ENCODE measurements around the gene S100A3. TPM values are rescaled to one million over a fixed set of nuclear protein-coding genes. Genes with fewer than 3 reads are reported as not detected.

S100A3 gene
- total and polyA plus RNA-seq, 2 of the 13 experiments (the other 11 are each of a cell fraction or from before 2014, with no cell fraction given): 2.5 to 4.5 TPM

DNA sequence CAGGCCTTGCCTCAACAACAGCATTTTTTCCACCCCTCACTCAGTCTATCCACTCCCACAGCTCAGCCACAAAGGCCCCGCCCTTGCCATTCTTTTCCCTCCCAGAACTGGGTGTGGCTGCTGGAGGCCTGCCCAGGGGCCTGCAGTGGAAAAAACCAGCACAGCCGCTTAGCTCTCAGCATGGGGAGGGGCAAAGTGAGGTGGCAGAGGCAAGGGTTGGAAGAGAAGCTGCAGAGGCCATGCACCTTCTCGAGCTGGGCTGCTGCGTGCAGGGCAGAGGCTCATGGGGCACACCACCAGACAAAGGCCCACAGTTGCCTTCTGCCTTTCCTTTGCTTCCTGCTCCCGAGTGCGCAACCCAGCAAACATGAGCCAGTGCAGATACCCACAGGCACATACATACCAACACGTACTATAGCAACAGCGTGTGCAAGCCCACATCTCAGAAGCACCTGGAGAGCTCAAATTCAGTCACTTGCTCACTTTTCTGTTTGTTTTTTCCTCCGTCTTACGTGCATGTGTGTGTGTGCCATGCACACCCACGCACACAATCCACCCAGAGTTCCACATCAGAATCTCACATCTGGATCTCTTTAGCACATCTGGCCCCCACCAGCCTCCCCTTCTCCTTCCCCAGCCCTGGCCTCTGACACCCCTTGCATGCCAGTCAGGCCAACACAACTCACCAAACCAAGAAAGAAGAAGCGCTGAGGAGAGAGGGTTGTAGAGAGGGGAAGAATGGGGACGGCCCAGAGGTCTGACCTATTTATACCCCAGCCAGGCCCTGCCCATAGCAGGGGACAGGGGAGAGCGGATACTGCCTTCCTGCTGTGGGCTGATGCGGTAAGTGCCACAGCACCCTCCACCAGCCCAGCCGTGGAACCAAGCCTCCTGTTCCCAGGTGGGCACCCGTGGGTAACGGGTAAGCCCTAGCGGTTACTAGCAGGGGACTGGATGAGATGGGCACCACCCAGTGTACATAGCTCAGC, 3.7 kb downstream of the S100A3 start, which contains the start of gene S100A4 (continued):
- TF ChIP-seq ZNF446 (CRISPR knock-in tag; IDR thresholded peaks at IDR 0.05) (no peak), ZNF333 (CRISPR knock-in tag; IDR thresholded peaks at IDR 0.05; ENCODE audit: borderline replicate concordance) (no peak), ZNF816 (CRISPR knock-in tag; IDR thresholded peaks at IDR 0.05; ENCODE audit: borderline replicate concordance) (no peak), SIX1 (CRISPR knock-in tag; IDR thresholded peaks at IDR 0.05; ENCODE audit: borderline replicate concordance) (no peak), ZNF354B (CRISPR knock-in tag; IDR thresholded peaks at IDR 0.05) (no peak), ZNF724P (CRISPR knock-in tag; IDR thresholded peaks at IDR 0.05; ENCODE audit: borderline replicate concordance) (no peak), KLF9 (CRISPR knock-in tag; IDR thresholded peaks at IDR 0.05; ENCODE audit: low read depth) (no peak), MEIS1 (CRISPR knock-in tag; IDR thresholded peaks at IDR 0.05; ENCODE audit: borderline replicate concordance) (no peak), ZNF891 (CRISPR knock-in tag; IDR thresholded peaks at IDR 0.05) (no peak), ZBTB46 (CRISPR knock-in tag; IDR thresholded peaks at IDR 0.05; ENCODE audit: borderline replicate concordance) (no peak), CBX1 (IDR thresholded peaks at IDR 0.05; ENCODE audit: low read depth) (no peak), HNRNPLL (IDR thresholded peaks at IDR 0.05; ENCODE audit: low read depth, low read length, poor library complexity, severe bottlenecking) (peak; percentile 48), ZNF44 (CRISPR knock-in tag; IDR thresholded peaks at IDR 0.05) (no peak), MZF1 (CRISPR knock-in tag; IDR thresholded peaks at IDR 0.05; ENCODE audit: borderline replicate concordance) (no peak), ZNF496 (CRISPR knock-in tag; IDR thresholded peaks at IDR 0.05; ENCODE audit: insufficient replicate concordance) (no peak), SMARCE1 (IDR thresholded peaks at IDR 0.05; ENCODE audit: borderline replicate concordance) (no peak), DNMT1 (CRISPR knock-in tag; IDR thresholded peaks at IDR 0.05) (no peak), ZNF788 (CRISPR knock-in tag; IDR thresholded peaks at IDR 0.05; ENCODE audit: borderline replicate concordance) (peak; percentile 75; the same call in 1 of the 2 replicates)
- TF ChIP-seq, protein P1, sequence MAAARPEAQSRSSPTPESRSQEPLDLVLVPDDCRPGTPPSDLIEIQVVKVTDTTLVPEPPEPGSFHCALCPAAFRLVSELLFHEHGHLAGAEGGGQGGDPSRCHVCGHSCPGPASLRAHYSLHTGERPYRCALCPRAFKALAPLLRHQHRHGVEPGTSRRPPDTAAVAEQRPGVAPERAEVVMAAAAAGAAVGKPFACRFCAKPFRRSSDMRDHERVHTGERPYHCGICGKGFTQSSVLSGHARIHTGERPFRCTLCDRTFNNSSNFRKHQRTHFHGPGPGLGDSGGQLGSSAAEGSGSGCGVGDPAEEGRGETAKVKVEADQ (CRISPR knock-in tag; IDR thresholded peaks at IDR 0.05; ENCODE audit: borderline replicate concordance): 0 out of 2 replicates have a peak, but pooled peaks have one; percentile 39
- TF ChIP-seq, protein P2, sequence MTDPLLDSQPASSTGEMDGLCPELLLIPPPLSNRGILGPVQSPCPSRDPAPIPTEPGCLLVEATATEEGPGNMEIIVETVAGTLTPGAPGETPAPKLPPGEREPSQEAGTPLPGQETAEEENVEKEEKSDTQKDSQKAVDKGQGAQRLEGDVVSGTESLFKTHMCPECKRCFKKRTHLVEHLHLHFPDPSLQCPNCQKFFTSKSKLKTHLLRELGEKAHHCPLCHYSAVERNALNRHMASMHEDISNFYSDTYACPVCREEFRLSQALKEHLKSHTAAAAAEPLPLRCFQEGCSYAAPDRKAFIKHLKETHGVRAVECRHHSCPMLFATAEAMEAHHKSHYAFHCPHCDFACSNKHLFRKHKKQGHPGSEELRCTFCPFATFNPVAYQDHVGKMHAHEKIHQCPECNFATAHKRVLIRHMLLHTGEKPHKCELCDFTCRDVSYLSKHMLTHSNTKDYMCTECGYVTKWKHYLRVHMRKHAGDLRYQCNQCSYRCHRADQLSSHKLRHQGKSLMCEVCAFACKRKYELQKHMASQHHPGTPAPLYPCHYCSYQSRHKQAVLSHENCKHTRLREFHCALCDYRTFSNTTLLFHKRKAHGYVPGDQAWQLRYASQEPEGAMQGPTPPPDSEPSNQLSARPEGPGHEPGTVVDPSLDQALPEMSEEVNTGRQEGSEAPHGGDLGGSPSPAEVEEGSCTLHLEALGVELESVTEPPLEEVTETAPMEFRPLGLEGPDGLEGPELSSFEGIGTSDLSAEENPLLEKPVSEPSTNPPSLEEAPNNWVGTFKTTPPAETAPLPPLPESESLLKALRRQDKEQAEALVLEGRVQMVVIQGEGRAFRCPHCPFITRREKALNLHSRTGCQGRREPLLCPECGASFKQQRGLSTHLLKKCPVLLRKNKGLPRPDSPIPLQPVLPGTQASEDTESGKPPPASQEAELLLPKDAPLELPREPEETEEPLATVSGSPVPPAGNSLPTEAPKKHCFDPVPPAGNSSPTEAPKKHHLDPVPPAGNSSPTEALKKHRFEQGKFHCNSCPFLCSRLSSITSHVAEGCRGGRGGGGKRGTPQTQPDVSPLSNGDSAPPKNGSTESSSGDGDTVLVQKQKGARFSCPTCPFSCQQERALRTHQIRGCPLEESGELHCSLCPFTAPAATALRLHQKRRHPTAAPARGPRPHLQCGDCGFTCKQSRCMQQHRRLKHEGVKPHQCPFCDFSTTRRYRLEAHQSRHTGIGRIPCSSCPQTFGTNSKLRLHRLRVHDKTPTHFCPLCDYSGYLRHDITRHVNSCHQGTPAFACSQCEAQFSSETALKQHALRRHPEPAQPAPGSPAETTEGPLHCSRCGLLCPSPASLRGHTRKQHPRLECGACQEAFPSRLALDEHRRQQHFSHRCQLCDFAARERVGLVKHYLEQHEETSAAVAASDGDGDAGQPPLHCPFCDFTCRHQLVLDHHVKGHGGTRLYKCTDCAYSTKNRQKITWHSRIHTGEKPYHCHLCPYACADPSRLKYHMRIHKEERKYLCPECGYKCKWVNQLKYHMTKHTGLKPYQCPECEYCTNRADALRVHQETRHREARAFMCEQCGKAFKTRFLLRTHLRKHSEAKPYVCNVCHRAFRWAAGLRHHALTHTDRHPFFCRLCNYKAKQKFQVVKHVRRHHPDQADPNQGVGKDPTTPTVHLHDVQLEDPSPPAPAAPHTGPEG (CRISPR knock-in tag; IDR thresholded peaks at IDR 0.05): no peak

Data from HepG2 (cell line).